NCI-H748 (cell line): ENCODE results near the gene NT5C.
"Not testable (repeated sequence)": the region's sequence is repeated elsewhere in the genome, so short reads cannot be mapped to it uniquely, and the experiment has no call there.

Source experiments
- DNase-seq: peaks from one replicate; lab custom pipeline; 2025; ENCODE audit not compliant: unreplicated experiment; lab: John Stamatoyannopoulos, UW

The NT5C gene

GRCh38 chr17:75131278-75132017 is at the start of gene NT5C:
TSS of gene NT5C (minus strand) at chr17:75131742. CDS start at chr17:75131707, 35 bp downstream.
- DNase-seq, result peak; percentile 86

GRCh38 chr17:75181110-75181509 is 49.6 kb upstream of the NT5C start:
- DNase-seq, result no peak

- DNase-seq, result no peak
These were observed 46.9 kb upstream of the NT5C start for GRCh38 chr17:75178453-75178852.

GRCh38 chr17:75176625-75177024 is 45.1 kb upstream of the NT5C start:
- no peak for DNase-seq

GRCh38 chr17:75174996-75175395 is 43.5 kb upstream of the NT5C start:
- no peak for DNase-seq

- no peak for DNase-seq
These were observed 42.0 kb upstream of the NT5C start for GRCh38 chr17:75173526-75173925.

- DNase-seq, result no peak
These were observed 37.5 kb upstream of the NT5C start for GRCh38 chr17:75168998-75169397.

- not testable (repeated sequence) for DNase-seq
These were observed 33.1 kb upstream of the NT5C start for GRCh38 chr17:75164606-75165005.

GRCh38 chr17:75163074-75163473 is 31.5 kb upstream of the NT5C start:
- DNase-seq, result no peak

GRCh38 chr17:75160211-75160610 is 28.7 kb upstream of the NT5C start:
- DNase-seq, result no peak

- DNase-seq, result no peak
These were observed 27.9 kb upstream of the NT5C start for GRCh38 chr17:75159196-75160031.

- DNase-seq, result not testable (repeated sequence)
These were observed 26.9 kb upstream of the NT5C start for GRCh38 chr17:75158480-75158879.

GRCh38 chr17:75155191-75155601 is 23.7 kb upstream of the NT5C start:
- DNase-seq, result no peak

GRCh38 chr17:75154195-75155106 is 22.9 kb upstream of the NT5C start, which contains the start of gene JPT1:
TSS of gene JPT1 (minus strand) at chr17:75154512. CDS start at chr17:75154397, 115 bp downstream.
- peak; percentile 97 for DNase-seq

- peak; percentile 58 for DNase-seq
These were observed 22.2 kb upstream of the NT5C start for GRCh38 chr17:75153780-75154194.

GRCh38 chr17:75152922-75153779 is 21.6 kb upstream of the NT5C start:
- peak; percentile 43 for DNase-seq

GRCh38 chr17:75152523-75152921 is 21.0 kb upstream of the NT5C start:
- no peak for DNase-seq

- no peak for DNase-seq
These were observed 20.4 kb upstream of the NT5C start for GRCh38 chr17:75151930-75152329.

- DNase-seq, result no peak
These were observed 16.5 kb upstream of the NT5C start for GRCh38 chr17:75147878-75148546.
